Activated CD8-positive, alpha-beta memory T cell treated with anti-CD3 and anti-CD28 coated beads for 1 hour (primary cell): Measurements from ENCODE around the gene STRBP.
"Not testable (repeated sequence)": the region's sequence is repeated elsewhere in the genome, so short reads cannot be mapped to it uniquely, and the experiment has no call there.

Source experiments
- DNase-seq, 2 donors: peaks; one replicate each; pipeline ENCODE4 v3.0.0-alpha.2; 2020; ENCODE audit warnings: low read depth in 1 of 2; ENCODE audit errors: extremely low read depth in 1 of 2

The STRBP gene

DNA sequence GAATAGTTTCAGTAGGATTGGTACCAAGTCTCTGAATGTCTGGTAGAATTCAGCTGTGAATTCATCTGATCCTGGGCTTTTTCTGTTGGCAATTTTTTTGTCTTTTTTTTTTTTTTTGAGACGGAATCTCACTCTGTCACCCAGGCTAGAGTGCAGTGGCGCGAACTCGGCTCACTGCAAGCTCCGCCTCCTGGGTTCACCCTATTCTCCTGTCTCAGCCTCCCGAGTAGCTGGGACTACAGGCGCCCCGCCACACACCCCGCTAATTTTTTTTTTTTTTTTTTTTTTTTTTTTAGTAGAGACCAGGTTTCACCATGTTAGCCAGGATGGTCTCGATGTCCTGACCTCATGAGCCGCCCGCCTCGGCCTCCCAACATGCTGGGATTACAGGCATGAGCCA lies 67.9 kb downstream of the STRBP start:
- DNase-seq = not testable (repeated sequence)

DNA sequence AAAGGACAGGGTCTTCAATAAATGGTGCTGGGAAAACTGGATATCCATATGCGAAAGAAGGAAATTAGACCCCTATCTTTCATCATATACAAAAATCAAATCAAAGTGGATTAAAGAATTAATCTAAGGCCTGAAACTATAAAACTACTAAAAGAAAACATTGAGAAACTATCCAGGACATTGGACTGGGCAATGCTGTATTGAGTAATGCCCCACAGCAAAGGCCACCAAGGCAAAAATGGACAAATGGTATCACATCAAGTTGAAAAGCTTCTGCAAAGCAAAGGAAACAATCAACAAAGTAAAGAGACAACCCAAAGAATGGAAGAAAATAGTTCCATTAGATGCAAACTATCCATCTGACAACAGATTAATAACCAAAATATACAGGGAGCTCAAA lies 72.3 kb downstream of the STRBP start:
- DNase-seq = no peak

DNA sequence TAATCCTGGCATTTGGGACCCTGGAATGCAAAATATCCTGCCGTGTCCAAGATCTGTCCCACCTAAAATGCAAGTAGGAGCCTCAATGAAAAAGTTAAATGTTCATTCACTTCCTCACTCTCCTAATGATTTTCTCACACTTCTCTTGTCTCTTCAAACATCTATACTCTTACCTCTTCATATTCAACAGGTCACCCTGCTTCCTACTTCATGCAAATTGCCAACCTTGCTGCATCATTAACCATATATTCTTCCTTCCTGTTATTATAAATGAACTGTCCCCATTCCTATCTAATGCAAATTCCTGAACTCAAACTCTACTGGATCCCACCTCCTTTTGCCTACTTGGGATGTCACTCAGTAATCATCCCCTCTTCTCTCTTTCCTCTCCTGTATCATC lies 74.4 kb downstream of the STRBP start:
- DNase-seq = no peak

DNA sequence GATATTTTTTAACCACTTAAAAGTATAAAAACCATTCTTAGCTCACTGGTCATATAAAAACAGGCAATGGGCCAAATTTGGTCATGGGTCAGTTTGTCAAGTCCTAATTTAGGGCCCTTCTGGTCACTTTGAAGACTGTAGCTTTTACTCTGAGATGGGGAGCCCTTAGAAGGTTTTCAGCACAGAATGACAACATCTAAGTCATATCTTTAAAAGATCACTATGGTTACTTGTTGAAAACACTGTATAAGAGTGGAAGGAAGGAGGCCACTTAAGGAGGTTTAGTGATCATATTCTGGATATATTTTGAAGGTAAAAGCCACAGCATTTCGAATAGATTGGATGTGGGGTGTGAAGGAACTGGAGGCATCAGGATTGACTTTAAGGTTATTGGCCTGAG lies 76.7 kb downstream of the STRBP start:
- DNase-seq = no peak

DNA sequence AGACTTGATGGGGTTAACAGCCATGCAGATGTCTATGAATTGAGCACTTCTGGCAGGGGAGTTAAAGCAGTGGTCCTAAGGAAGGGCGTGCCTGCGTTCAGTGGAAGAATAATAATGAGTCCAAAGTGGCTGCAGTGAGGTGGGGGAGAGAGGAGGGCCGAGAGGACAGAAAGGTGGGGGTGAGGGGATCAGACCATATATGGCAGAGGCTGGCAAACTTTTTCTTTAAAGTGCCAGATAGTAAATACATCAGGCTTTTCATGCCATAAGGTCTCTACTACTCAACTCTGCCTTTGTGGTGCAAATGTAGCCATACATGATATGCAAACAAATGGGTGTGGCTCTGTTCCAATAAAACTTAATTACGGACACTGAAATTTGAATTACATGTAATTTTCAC lies 77.1 kb downstream of the STRBP start:
- DNase-seq = no peak

DNA sequence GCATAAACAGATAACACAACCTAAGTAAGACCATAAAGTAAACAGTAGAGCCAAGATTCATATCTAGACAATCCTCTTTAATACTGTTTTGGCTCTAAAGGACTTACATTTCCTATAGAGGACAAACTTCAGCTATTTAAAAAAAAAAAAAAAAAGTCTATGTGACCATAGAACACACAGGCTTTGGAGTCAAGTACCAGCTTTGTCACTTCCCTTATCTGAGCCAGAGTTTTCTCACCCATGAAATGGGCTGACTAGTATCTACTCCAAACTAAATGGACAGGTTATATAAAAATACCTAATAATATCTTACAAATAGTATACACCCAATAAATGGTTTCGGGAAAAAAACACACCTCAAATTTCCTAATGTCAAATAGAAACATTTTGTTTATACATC lies 81.3 kb downstream of the STRBP start:
- DNase-seq = no peak

DNA sequence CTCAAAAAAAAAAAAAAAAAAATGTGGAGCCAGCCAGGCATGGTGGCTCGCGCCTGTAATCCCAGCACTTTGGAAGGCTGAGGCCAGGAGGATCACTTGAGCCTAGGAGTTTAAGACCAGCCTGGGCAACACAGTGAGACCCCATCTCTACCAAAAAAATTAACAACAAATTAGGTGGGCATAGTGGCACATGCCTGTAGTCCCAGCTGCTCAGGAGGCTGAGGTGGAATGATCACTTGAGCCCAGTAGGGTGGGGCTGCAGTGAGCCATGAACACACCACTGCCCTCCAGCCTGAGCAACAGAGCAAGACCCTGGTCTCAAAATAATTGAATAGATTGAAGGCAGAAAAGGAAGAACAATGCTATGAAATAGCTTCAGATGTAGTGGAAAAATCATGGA lies 82.4 kb downstream of the STRBP start:
- DNase-seq = not testable (repeated sequence)

DNA sequence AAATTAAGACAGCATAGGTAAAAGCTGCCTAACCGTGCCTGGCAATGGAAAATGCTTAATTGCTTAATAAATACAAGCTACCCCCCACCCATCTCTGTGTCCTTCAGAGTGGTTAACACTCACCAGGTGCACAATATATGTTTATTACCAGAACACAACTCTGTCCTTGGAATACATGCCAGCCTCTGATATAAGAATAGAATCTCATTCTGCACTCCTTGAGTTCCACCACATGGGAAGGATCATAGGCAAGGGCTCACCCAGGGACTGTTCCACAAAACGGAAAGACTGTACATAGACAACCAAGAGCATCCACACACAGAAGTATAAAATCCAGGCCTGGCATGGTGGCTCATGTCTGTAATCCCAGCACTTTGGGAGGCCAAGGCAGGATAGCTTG lies 91.4 kb downstream of the STRBP start:
- no peak for DNase-seq

DNA sequence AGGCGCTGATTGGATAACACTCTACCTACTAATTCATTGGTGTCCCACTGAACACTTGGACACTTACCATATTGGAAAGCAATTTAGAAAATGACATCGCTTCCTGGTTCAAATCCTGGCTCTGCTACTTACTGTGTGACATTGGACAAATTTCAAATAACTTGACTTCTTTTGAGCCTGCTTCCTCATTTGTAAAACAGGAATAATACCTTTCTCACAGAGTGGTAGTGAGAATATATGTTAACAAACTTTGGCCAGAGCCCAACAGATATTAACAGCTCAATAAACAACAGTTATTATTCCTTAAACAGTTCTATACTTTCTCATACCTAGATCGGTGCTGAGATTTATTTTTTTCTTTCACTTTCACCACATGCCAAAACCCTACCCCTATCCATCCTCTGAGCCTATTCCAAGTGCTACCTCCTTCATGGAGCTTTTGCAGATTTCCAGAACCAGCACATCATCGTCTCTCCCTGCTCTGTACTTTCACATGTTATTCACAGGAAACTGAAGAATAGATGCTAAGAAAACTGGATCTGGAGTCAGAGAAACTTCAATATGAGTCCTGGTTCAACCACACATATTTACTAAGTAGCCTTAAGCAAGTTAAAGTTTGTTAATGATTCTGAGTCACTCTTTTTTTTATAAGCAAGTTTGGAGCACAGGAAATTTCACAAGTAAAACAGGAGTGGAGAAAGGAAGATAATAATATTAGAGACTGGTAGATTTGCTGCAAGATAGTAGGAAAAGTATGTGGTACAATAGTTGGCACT lies 92.3 kb downstream of the STRBP start:
- no peak for DNase-seq

DNA sequence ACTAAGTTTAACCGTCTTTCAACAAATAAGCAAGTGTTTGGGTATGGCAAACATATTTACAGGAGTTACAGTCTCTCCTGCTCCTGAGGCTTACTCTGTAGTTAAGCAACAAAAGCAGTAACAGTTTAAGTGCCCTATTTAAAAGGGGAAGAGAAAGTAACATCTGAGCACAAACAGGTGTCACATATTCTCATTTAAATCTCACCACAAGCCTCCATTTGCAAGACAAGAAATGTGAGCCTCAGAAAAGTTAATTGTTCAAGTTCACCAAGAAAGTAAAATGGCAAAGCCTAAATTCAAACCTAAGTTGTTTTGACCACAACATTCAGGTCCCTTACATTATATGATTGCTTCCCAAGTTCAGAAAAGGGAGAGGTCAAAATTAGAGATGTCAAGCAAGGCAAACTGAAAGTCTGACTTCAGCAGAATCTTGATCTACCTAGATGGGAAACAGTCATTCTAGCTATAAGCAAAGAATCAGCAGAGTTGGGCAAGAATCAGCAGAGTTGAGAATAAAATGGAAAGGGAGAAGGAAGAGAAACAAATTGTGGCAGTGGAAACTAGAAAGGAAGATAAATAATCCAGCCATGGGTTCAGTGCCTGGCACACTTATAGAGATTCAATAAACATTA lies 93.4 kb downstream of the STRBP start:
- no peak for DNase-seq

DNA sequence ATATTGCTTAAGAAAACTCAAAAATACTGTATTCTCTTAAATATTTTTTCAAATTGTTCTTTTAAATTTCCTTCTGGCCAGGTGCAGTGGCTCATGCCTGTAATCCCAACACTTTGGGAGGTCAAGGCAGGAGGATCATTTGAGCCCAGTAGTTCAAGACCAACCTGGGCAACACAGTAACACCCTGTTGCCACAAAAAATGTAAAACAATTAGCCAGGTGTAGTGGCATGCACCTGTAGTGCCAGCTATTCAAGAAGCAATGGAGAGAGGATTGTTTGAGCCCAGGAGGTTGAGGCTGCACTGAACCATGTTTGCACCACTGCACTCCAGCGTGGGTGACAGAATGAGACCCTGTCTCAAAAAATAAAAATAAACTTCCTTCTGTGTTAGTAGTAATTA lies 94.3 kb downstream of the STRBP start:
- no peak for DNase-seq

DNA sequence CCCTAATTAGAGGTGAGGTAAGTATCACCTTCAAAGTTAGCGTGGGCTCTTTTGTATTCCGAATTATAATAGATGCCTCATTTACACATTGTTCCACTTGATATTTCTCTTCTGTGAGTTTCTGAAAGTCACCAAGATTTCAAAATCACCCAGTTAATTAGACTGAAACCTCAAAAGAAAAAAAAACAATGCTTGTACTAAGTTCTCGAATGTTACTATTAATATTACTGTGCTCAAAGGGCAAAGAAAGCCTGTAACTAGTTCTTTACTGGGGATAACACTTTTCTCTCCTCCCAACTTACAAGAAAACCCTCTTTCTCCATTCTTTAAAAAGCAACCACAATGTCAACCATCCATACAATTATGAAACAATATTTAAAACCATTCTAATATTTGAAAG lies 98.5 kb downstream of the STRBP start:
- no peak for DNase-seq

DNA sequence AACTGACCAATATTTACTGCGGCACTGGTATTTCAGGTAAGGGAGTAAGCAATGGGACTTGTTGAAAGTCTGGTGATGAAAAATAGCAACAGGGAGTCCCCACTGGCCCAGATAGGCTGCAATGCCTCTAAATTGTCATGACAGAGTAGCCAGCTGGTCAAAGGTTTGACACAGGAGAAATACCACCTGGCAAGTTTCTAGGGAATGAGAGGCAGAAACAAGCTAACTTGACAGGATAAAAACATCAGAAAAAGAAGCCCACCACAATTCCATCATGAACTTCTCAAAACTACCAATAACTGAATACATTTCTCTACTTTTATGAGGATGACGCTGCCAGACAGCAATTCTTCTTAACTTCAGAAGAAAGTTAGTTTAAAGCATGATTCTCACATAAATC lies 99.8 kb downstream of the STRBP start:
- DNase-seq = no peak

DNA sequence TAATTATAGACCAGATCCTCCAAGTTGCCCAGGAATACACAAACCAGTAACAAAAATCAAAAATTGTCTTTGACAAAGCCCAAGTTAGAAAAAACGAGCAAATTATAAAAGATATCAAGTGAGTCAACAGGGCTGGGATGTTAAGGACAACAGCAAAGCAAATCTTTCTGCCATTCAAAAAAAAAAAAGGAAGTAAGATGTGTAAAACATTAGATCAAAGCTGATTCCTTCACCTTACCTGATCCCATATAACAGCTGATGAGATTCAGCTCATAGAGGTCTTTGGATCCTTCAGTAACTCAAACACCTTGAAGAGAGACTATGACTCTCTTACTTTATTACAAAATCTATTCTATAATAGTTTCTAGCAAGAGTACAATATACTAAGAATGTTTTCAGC lies 100.9 kb downstream of the STRBP start:
- no peak for DNase-seq

DNA sequence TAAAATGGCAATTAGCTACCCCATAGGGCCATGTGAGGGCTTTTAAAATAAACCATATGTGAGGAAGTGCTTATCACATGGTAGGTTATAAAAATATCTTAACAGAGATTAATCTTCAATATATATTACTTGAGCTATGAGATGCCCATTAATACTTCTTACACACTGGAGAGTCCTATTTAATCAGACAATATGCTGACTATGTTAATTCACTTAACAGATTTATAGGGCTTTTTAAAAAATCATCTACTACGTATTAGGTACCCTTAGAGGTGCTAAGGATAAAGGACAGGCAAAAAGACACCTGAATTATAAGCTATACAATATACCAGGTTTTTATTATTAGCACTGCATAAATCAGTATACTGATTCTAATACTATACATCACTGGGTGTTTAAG lies 102.6 kb downstream of the STRBP start:
- no peak for DNase-seq

DNA sequence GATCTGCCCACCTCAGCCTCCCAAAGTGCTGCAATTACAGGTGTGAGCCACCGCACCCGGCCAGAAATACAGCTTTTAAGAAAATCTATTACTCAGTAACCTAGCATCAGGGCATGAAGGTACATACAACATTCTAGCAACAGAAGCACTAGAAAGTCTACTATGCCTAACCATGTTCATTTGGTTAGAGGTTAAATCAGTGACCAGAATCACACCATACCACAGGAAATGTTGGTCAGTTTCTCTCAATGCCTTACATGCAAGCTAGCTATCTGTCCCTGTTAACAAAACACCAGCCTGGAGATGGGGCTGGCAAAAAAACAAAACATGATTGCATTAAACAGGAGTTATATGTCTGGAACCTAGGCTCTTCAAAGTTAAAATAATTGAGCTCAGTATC lies 104.1 kb downstream of the STRBP start:
- no peak for DNase-seq

DNA sequence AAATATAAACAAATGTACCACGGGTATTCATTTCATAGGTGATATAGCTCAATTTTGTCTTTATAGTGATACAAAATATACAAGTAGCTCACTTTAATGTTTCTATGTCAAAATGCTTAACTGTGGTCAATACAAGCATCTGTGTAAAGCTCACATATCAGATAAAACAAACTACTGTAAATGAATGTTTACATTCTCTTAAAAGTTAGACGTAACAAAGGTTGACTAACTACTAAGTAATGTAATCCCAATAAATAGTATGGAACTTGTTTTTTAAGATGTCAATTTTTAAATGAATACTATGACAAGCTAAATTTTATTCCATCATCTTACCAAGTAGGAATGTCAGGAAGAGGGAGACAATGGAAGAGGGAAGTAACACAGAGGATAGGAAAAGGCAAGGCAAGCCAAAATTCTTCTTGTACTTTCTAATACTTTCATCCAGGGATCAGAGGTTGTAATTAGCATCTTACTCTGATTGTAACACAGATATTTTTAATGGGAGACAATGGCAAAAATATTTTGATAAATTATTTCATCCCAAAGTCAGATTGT lies 105.5 kb downstream of the STRBP start:
- no peak for DNase-seq

DNA sequence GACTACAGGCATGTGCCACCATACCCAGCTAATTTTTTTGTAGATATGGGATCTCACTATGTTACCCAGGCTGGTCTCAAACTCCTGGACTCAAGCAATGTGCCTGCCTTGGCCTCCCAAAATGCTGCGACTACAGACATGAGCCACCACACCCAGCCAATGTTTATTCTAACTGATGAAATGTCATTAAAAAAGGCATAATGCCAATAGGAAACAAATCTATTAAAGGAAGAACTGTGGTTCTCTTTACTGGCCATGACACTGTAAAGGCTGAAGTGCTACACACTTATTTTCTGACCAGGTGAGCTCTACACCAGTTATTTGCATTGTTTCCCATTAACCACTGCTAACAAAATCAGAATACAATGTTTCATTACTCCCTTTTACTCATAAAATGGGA lies 106.0 kb downstream of the STRBP start:
- no peak for DNase-seq

DNA sequence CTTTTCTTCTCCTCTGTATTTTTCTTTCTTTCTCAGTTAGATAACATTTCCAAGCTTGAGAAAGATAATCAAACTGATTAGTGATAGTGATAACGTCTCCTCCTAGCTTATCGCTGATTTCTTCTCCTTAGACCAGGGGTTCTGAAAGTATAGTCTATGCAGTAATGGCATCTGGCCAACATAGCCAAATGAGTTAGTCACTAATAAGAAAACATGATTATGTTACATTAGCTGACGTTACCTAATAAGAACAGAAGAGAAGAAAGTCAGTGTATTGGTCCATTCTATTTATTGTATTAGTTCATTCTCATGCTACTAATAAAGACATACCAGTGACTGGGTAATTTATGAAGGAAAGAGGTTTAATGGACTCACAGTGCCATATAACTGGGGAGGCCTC lies 111.2 kb downstream of the STRBP start:
- DNase-seq = no peak

DNA sequence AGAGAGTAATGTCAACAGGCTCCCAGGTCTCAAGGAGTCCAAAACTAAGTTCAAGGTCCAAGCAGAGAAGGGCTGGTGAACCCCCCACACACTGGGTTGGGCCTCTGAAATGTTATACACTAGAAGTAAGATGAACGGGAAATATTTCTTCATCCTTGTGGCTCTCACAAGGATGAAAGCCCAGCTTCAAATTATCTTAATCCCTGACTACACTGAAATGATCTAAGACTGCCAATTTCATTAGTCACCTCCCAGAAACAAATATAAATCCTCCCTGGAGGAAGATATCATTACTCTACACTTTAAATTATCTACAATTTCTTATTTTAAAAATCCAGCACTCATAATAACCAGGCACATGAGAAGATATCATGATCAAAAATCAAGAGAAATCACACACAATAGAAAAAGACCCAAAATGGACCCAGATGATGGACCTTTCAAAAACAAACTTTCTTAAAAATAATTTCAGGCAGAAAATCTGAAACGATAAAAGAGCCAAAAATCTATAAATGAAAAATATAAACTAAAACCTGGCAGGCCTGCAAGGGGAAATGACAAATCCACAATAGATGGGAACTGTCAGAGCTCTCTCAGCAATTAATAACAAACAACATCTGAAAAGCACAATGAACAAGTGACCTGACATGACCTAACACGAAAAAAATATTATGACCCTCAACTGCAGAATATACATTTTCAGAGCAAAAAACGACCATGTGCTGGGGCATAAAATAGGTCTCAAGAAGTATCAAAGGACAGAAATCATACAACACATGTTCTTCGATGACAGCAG lies 117.5 kb downstream of the STRBP start:
- no peak for DNase-seq

DNA sequence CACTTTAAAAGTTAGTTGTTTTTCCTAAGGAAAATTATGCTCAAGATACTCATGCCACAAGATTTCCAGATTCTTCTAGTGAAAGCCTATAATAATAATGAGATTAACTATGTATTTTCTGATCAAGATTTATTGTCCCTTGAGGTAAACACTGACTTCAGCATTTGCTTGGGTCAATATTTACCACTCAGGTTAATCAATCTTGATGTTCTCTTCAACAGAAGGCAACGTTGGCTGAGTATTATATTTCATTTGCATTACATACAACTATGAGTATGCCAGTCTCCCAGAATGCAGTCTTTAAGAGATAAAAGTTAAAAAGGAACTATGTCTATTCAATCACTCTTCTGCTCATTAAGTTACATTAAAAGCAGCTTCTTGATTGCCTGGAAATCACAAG lies 119.3 kb downstream of the STRBP start:
- no peak for DNase-seq

DNA sequence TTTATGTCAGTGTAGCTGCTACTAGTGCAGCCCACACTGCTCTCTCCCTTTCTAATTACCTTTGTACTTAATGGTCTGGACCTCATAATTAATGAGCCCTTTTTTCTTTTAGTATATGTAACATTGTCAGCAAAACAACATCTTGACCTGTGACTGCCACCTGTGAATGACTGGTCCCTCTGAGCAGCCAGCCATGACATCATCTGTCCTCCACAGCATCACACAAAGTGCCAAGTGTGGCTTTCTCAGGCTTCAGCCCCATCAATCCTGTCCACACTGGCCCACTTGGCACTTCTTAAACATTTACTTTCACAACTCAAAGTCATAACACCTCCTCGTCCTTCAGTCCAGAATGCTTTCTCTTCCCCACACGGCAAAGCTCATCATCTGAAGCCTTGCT lies 130.2 kb downstream of the STRBP start:
- DNase-seq = no peak
